MM.1S (cell line): Measurements from ENCODE around the gene KCNN4.

Experiments
- CTCF ChIP-seq: fragments of 300-600 bp; sonication (generic); IDR thresholded peaks from 2 replicates; pipeline ENCODE4 v1.5.1; 2016; ENCODE audit warnings: antibody characterized with exemption, low read length, mixed read lengths
- EZH2 ChIP-seq: fragments of 300-600 bp; sonication (generic); optimal IDR thresholded peaks from 2 replicates; pipeline ENCODE3; 2017; ENCODE audit warnings: low read depth, mild to moderate bottlenecking, antibody characterized with exemption, low read length, mixed read lengths
- EZH2phosphoT487 ChIP-seq: fragments of 300-600 bp; sonication (generic); IDR thresholded peaks from 2 replicates; pipeline ENCODE4 v1.6.1; 2018; ENCODE audit warnings: antibody characterized with exemption, low read length

DNA sequence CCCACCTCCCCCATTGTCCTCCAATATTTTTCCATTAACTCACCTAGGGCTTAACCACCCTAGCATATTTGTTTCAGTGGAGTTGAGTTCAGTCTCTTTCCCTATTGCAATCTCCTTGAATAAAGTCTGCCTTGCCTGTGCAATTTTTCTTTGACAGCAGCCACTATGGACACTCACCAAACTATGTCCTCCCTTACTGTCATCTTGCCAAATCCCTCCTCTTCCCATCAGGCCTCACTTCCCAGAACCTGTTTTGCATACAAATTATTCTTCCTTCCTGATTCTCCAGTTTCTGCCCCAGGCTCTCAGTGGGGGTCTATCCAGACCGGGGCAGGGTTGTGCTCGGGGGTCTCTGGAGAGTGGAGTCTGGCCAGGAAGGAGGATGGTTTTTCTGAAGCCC, 23.7 kb upstream of the KCNN4 start:
- TF ChIP-seq CTCF (no peak), EZH2 (no peak), EZH2phosphoT487 (no peak)
